Suppressor macrophage (primary cell): ENCODE measurements around the gene SBDS.
"Not testable (repeated sequence)": the region's sequence is repeated elsewhere in the genome, so short reads cannot be mapped to it uniquely, and the experiment has no call there.

ENCODE experiments used
- DNase-seq, 4 experiments: peaks; one replicate each; pipeline ENCODE4 v3.0.0-alpha.2; 2020 to 2022
- total RNA-seq, 17 experiments: gene quantifications; one replicate each; lab custom pipeline; 2026; ENCODE audit warnings: mixed read lengths in 6 of 17, inconsistent platforms in 3 of 17; lab: John Stamatoyannopoulos, UW

Gene SBDS
- 32.6 to 56.6 (median 42.5) reads per million in 17 experiments for total RNA-seq

GRCh38 chr7:66995050-66995776 is at the start of gene SBDS:
SBDS (minus strand) TSS chr7:66995586; CDS start chr7:66995417, 169 bp downstream.
- peak; percentile 97 to 99 (median 98) for DNase-seq

GRCh38 chr7:67043559-67043930 is 48.2 kb upstream of the SBDS start:
- DNase-seq: not testable (repeated sequence)

GRCh38 chr7:67042781-67043558 is 47.6 kb upstream of the SBDS start:
- peak in 3 of 4 experiments; percentile 6 to 25 (median 18) for DNase-seq

GRCh38 chr7:67040832-67041231 is 45.4 kb upstream of the SBDS start:
- not testable (repeated sequence) for DNase-seq

GRCh38 chr7:67036432-67037395 is 41.3 kb upstream of the SBDS start:
- DNase-seq: not testable (repeated sequence)

GRCh38 chr7:67033251-67033650 is 37.9 kb upstream of the SBDS start:
- no peak for DNase-seq

- not testable (repeated sequence) for DNase-seq
Observed at GRCh38 chr7:67031685-67032084, 36.3 kb upstream of the SBDS start.

GRCh38 chr7:67025459-67025858 is 30.1 kb upstream of the SBDS start:
- not testable (repeated sequence) for DNase-seq

GRCh38 chr7:67022511-67022910 is 27.1 kb upstream of the SBDS start:
- DNase-seq: no peak

- no peak for DNase-seq
Observed at GRCh38 chr7:67021260-67021659, 25.9 kb upstream of the SBDS start.

- DNase-seq: no peak
Observed at GRCh38 chr7:67019562-67020390, 24.4 kb upstream of the SBDS start.

GRCh38 chr7:67018940-67019339 is 23.6 kb upstream of the SBDS start:
- DNase-seq: no peak

GRCh38 chr7:67017971-67018370 is 22.6 kb upstream of the SBDS start:
- DNase-seq: peak in 3 of 4 experiments; percentile 11 to 14 (median 14)

GRCh38 chr7:67014076-67014622 is 18.8 kb upstream of the SBDS start:
- DNase-seq: not testable (repeated sequence)

GRCh38 chr7:67009677-67010076 is 14.3 kb upstream of the SBDS start:
- DNase-seq: not testable (repeated sequence)

GRCh38 chr7:67008260-67008659 is 12.9 kb upstream of the SBDS start:
- DNase-seq: no peak

- DNase-seq: no peak
Observed at GRCh38 chr7:67006965-67007364, 11.6 kb upstream of the SBDS start.

GRCh38 chr7:67004145-67004544 is 8.8 kb upstream of the SBDS start:
- not testable (repeated sequence) for DNase-seq

GRCh38 chr7:67000601-67001258 is 5.3 kb upstream of the SBDS start:
- peak in 2 of 4 experiments; percentile 14 to 32 for DNase-seq

GRCh38 chr7:66996444-66997191 is 1.2 kb upstream of the SBDS start, which contains the start of gene TYW1:
TYW1 (plus strand) TSS chr7:66996833; CDS start chr7:66996979, 146 bp downstream.
- DNase-seq: peak; percentile 97 to 99 (median 98)
